ENCODE measurements around the gene MPP1. TPM values are rescaled to one million over a fixed set of nuclear protein-coding genes. Genes with fewer than 3 reads are reported as not detected.
"Not testable (repeated sequence)": the region's sequence is repeated elsewhere in the genome, so short reads cannot be mapped to it uniquely, and the experiment has no call there.

Gene MPP1
- total RNA-seq, 4 donors from 2014 or later: 9.9 to 15.0 (median 13.3) TPM

GRCh38 chrX:154833746-154834274 lies 28.5 kb upstream of the MPP1 start:
- no peaks in the 10 kb centered on the region for H3K36me3 ChIP-seq
- DNase-seq (ENCODE audit: low spot score in 2 of 2): no peak
- no peak for TF ChIP-seq CTCF (IDR thresholded peaks at IDR 0.05)
- TF ChIP-seq POLR2AphosphoS5 (IDR thresholded peaks at IDR 0.05): no peak
- no peak for TF ChIP-seq EP300 (IDR thresholded peaks at IDR 0.05)
- no peak for TF ChIP-seq POLR2A (IDR thresholded peaks at IDR 0.05)
- no peaks in the 10 kb centered on the region for H3K9me3 ChIP-seq
- no peak overlapping the region for H3K27ac ChIP-seq
- 78% methylated on average over 3 of the region's 3 CpGs for WGBS
- H3K4me3 ChIP-seq: no peak overlapping the region
- H3K4me1 ChIP-seq: no peaks in the 10 kb centered on the region
- H3K27me3 ChIP-seq: no peaks in the 10 kb centered on the region

GRCh38 chrX:154829926-154830442 lies 24.7 kb upstream of the MPP1 start:
- Histone ChIP-seq H3K36me3 (no peaks in the 10 kb centered on the region), H3K27ac (no peak overlapping the region), H3K4me1 (no peaks in the 10 kb centered on the region), H3K4me3 (no peak overlapping the region), H3K27me3 (no peaks in the 10 kb centered on the region), H3K9me3 (no peaks in the 10 kb centered on the region)
- WGBS: 14% methylated on average over 1 of the region's 1 CpG
- DNase-seq (ENCODE audit: low spot score in 2 of 2): no peak
- TF ChIP-seq POLR2A (IDR thresholded peaks at IDR 0.05): no peak
- no peak for TF ChIP-seq CTCF (IDR thresholded peaks at IDR 0.05)
- no peak for TF ChIP-seq EP300 (IDR thresholded peaks at IDR 0.05)
- no peak for TF ChIP-seq POLR2AphosphoS5 (IDR thresholded peaks at IDR 0.05)

- Histone ChIP-seq H3K27ac (no peak overlapping the region), H3K4me3 (no peak overlapping the region), H3K4me1 (no peaks in the 10 kb centered on the region), H3K36me3 (no peaks in the 10 kb centered on the region), H3K9me3 (no peaks in the 10 kb centered on the region), H3K27me3 (no peaks in the 10 kb centered on the region)
- DNase-seq (ENCODE audit: low spot score in 2 of 2): no peak
- TF ChIP-seq CTCF (IDR thresholded peaks at IDR 0.05) (no peak), POLR2AphosphoS5 (IDR thresholded peaks at IDR 0.05) (no peak), EP300 (IDR thresholded peaks at IDR 0.05) (no peak), POLR2A (IDR thresholded peaks at IDR 0.05) (no peak)
These were observed 23.8 kb upstream of the MPP1 start for GRCh38 chrX:154829134-154829533.

GRCh38 chrX:154828016-154828408 lies 22.7 kb upstream of the MPP1 start:
- TF ChIP-seq POLR2AphosphoS5 (IDR thresholded peaks at IDR 0.05) (no peak), POLR2A (IDR thresholded peaks at IDR 0.05) (no peak), CTCF (IDR thresholded peaks at IDR 0.05) (no peak), EP300 (IDR thresholded peaks at IDR 0.05) (no peak)
- 84% methylated on average over 2 of the region's 2 CpGs for WGBS
- no peak for DNase-seq (ENCODE audit: low spot score in 2 of 2)

GRCh38 chrX:154827194-154828015 lies 22.1 kb upstream of the MPP1 start:
- DNase-seq (ENCODE audit: low spot score in 2 of 2): no peak
- no peaks in the 10 kb centered on the region for H3K36me3 ChIP-seq
- no peaks in the 10 kb centered on the region for H3K9me3 ChIP-seq
- H3K4me3 ChIP-seq: no peak overlapping the region
- TF ChIP-seq POLR2A (IDR thresholded peaks at IDR 0.05): no peak
- no peak for TF ChIP-seq POLR2AphosphoS5 (IDR thresholded peaks at IDR 0.05)
- TF ChIP-seq EP300 (IDR thresholded peaks at IDR 0.05): no peak
- TF ChIP-seq CTCF (IDR thresholded peaks at IDR 0.05): no peak
- H3K27me3 ChIP-seq: no peaks in the 10 kb centered on the region
- H3K27ac ChIP-seq: no peak overlapping the region
- WGBS: 49% methylated on average over 4 of the region's 4 CpGs
- no peaks in the 10 kb centered on the region for H3K4me1 ChIP-seq

More at GRCh38 chrX:154828016-154828408, 22.7 kb upstream of the MPP1 start:
- H3K27ac ChIP-seq: no peak overlapping the region
- H3K4me1 ChIP-seq: no peaks in the 10 kb centered on the region
- H3K9me3 ChIP-seq: no peaks in the 10 kb centered on the region
- H3K27me3 ChIP-seq: no peaks in the 10 kb centered on the region
- no peaks in the 10 kb centered on the region for H3K36me3 ChIP-seq
- no peak overlapping the region for H3K4me3 ChIP-seq

GRCh38 chrX:154825586-154825985 lies 20.3 kb upstream of the MPP1 start:
- H3K9me3 ChIP-seq; DNase-seq (ENCODE audit: low spot score in 2 of 2); H3K36me3 ChIP-seq; H3K4me1 ChIP-seq; H3K27me3 ChIP-seq; H3K4me3 ChIP-seq; H3K27ac ChIP-seq: not testable (repeated sequence)
- no CpG with 5 or more reads among the region's 3 CpGs for WGBS

Measured in suprapubic skin (tissue), 4 donors.